AG09309 (cell line): Measurements from ENCODE around the gene MYT1.

Experiments
- DNase-seq: peaks from one replicate; pipeline ENCODE4 v3.0.0-alpha.2; 2010; ENCODE audit warnings: low read depth
- H3K4me3 ChIP-seq: 2 replicates; pipeline ENCODE4 v1.5.1; 2011; ENCODE audit warnings: mild to moderate bottlenecking, low read depth, low read length, moderate library complexity; ENCODE audit not compliant: control insufficient read depth
- TF ChIP-seq, protein P1 (sequence below): IDR thresholded peaks from 2 replicates; pipeline ENCODE4 v1.5.1; 2011; ENCODE audit warnings: mild to moderate bottlenecking, low read depth, low read length, inconsistent platforms; ENCODE audit not compliant: insufficient read depth, control insufficient read depth; ENCODE audit errors: missing control alignments

MYT1 gene

DNA sequence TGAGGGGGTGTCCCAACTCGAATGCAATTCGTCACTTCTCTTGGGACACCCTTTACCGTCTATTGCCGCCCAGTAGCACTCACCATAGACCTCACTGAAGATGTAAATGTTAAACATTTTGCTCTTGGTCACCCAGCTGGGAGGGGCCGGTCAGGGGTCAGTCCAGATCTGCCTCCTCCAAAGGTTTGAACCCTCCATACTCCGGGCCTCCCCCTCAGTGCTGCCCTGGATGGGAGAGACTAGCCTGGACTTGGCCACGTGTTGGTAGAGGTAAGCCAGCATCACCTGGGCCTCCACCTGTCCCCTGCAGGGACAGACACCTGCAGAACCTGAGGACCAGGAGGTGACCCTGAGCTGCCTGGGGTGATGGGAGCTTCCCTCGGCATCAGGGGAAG is 5.0 kb upstream of the MYT1 start:
- TF ChIP-seq, protein P1, sequence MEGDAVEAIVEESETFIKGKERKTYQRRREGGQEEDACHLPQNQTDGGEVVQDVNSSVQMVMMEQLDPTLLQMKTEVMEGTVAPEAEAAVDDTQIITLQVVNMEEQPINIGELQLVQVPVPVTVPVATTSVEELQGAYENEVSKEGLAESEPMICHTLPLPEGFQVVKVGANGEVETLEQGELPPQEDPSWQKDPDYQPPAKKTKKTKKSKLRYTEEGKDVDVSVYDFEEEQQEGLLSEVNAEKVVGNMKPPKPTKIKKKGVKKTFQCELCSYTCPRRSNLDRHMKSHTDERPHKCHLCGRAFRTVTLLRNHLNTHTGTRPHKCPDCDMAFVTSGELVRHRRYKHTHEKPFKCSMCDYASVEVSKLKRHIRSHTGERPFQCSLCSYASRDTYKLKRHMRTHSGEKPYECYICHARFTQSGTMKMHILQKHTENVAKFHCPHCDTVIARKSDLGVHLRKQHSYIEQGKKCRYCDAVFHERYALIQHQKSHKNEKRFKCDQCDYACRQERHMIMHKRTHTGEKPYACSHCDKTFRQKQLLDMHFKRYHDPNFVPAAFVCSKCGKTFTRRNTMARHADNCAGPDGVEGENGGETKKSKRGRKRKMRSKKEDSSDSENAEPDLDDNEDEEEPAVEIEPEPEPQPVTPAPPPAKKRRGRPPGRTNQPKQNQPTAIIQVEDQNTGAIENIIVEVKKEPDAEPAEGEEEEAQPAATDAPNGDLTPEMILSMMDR, result no peak
- DNase-seq, result no peak

DNA sequence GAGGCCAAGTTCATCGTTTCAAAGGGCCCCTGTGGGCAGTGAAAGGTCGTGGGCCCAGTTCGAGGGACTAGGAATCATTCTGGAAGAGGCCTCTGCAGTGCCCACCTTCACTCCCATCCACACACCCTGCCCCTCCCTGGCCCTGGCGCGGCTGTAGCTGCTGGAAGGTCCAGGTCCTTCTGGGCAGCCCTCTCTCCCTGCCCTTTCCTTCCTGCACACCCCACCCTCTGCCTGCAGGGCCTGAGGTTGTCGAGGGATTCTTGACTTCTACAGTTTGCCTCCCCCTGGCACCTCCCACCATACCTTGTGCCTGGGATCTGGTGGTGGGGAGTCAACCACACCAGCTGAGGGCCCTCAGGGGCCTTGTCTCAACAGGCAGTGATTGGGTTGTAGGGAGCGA is 4.5 kb upstream of the MYT1 start:
- DNase-seq, result no peak
- no peak overlapping the region for H3K4me3 ChIP-seq
- TF ChIP-seq, protein P1, result no peak

More for the DNA sequence above, 5.0 kb upstream of the MYT1 start:
- no peak overlapping the region for H3K4me3 ChIP-seq

DNA sequence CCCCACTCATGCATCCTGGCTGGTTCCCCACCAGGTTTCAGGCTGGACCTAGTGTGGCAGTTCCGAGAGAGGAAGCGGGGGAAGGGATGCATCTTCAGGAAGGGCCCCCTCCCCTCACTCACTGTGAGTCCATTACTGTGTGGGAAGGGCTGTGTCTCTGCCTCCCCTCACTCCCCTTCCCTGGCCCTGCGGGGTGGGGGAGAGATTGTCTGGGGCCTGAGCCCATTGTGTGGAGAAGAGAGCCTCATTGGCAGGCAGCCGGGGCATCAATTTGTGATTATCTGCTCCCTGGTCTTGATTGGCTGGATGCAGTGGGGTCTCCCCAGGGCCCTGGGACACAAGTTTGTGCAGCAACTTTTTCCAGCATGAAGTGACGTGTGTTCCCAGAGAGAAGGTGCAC is 4.1 kb upstream of the MYT1 start:
- H3K4me3 ChIP-seq, result no peak overlapping the region
- DNase-seq, result no peak
- TF ChIP-seq, protein P1, result no peak

DNA sequence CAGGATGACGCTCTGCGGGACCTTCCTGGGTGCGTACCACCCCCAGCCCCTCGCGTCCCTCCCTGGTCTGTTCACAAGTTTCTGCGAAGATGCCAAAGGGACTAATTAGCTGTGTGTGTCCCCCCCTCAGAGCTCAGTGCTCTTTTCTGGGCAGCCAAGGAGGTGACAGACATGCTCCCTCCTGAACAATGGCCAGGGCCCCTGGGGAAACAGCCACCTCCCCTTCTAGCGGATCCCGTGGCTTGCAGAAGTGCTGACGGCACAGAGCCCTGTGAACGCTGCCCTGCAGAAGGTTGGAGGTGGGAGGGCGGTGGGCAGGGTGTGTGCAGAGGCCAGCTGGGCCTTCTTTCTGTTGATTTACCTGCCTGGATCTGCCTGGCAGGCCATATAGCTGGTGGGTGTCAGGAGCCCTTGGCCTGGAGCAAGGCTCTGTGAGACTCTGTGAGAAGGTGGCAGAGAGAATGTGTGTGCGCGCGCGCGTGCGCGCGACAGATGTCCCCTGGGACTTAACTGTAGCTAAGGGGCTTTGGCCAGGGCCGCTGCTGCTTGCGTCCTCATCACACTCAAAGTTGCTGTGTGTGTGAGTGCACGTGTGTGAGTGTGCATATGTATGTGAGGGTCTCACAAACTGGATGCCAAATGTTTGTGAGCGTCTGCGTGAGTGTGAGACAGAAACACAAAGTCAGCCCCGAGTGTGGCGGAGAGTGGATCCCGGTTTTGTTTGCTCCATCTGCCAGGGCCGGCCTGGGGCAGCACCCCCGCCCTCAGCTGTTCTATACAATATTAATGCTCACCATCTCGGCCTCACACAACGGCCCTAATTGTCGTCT is 3.5 kb upstream of the MYT1 start:
- H3K4me3 ChIP-seq, result no peak overlapping the region
- DNase-seq, result no peak
- TF ChIP-seq, protein P1, result no peak

DNA sequence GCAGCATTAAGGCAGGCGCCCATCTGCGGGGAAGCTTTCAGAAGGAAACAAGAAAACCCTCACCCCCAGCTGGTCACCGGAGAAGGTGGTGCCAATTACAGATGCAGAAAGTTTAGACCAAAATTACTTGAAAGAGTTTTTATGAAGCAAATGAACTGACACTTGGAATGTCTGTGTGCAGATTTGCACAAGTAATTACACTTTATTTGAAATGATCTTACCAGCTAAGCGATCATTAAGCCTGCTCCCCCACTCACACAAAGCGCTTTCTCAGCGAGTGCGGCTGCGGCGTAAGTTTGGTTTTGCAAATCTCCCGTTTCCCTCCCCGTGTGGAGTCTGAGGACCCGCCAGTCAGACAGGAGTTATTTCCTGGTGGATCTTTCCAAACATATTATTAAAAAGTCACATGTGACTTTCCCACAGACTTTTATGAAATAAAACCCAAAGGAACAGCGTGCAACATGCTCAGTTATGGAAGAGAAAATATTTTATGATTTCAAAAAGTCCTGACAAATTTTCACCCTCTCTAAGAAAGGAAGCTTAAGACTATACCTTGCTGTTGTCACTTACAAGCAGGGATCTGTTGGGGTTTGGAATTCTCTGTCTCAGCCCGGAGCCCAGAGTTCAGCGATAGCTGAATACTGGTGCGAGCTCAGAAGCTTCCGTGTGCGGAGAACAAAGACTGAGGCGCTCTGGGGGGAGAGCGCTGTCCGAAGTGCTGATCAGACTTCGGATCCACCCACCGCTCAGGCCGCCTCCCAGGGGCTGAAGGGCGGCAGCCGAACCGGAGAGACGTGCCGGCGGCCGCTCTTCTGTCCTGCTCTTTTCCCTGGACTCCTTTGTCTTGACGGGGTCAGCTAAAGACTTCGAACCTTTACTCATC is 2.7 kb upstream of the MYT1 start:
- no peak overlapping the region for H3K4me3 ChIP-seq
- DNase-seq, result no peak
- TF ChIP-seq, protein P1, result no peak

DNA sequence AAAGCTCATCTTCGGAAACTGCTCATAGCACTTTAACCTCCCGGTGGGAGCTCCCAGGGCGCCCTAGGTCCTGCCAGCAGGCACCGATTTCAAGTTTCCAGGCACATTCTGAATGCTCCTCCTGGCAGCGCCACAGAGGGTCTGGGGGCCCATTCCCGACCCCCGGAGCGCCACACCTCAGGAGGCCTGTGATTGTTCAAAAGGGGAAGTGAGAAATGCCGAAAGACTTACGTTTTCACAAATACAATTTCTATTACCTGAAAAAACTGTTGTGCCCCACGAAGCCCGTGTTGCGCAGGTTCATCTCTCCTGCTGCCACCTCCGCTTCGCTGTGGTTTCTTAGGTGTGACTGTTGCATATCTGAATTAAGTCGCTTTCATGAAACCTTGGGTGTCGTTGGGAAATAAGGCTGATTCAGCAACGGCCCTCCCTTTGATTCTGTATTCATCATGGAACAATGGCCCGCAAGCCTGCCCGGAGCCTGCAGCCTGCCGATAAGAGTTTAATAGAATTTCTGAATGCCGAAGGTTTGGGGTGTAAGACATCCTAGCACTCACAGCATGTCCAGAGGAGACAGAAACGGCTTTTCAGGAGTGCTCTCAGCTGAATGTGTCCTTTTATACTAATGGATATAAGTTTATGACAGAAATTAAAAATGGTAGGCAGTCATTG is 1.9 kb upstream of the MYT1 start:
- TF ChIP-seq, protein P1, result no peak
- H3K4me3 ChIP-seq, result no peak overlapping the region
- DNase-seq, result no peak
